Endothelial cell of umbilical vein (primary cell): ENCODE data around the gene CELF2. TPM values are rescaled to one million over a fixed set of nuclear protein-coding genes. Genes with fewer than 3 reads are reported as not detected.

Experiments
- BruUV-seq: library from RNA; stranded (reverse); fragments of 400-500 nt; replicated peaks from 2 replicates; lab custom pipeline; 2021; lab: Mats Ljungman, UMichigan
- CTCF ChIA-PET: fragments of 300-600, 350-600 bp; sonication (Branson Sonifier 250); formaldehyde crosslinking; loops from one replicate; lab custom pipeline; 2021; ENCODE audit warnings: antibody characterized with exemption, inconsistent platforms; lab: Charles Lee
- POLR2A ChIA-PET: fragments of 300-600, 350-600 bp; sonication (Branson Sonifier 250); formaldehyde crosslinking; loops from one replicate; lab custom pipeline; 2021; ENCODE audit warnings: antibody characterized with exemption, inconsistent platforms; lab: Charles Lee
- DNase-seq: peaks from one replicate; pipeline ENCODE4 v3.0.0-alpha.2; 2011; ENCODE audit warnings: low read depth, low spot score
- FAIRE-seq: peaks from 2 replicates; lab custom pipeline; 2011; peaks lifted over from hg19 to GRCh38; lab: Jason Lieb, UNC
- H2AFZ ChIP-seq: 2 replicates; pipeline ENCODE4 v1.6.0; 2012; ENCODE audit warnings: low read depth, low read length, control low read depth, inconsistent platforms
- H3K27ac ChIP-seq: 2 replicates; pipeline ENCODE4 v1.5.1; 2011; ENCODE audit warnings: low read depth, mild to moderate bottlenecking, control low read depth, low read length, moderate library complexity; ENCODE audit not compliant: insufficient read depth
- H3K27me3 ChIP-seq, 2 experiments: 2 replicates each; pipeline versions ENCODE4 v1.6.0 to v1.6.1; 2011; ENCODE audit warnings: low read length in 2 of 2, mixed read lengths in 1 of 2; ENCODE audit not compliant: control insufficient read depth in 2 of 2, insufficient read depth in 2 of 2
- H3K36me3 ChIP-seq, 2 experiments: 2 replicates in 1 of 2; 3 replicates in 1 of 2; pipeline ENCODE4 v1.5.1; 2011; ENCODE audit warnings: low read length in 2 of 2, mild to moderate bottlenecking in 1 of 2, moderate library complexity in 1 of 2; ENCODE audit not compliant: control insufficient read depth in 2 of 2, insufficient read depth in 2 of 2; ENCODE audit errors: extremely low read depth in 1 of 2
- H3K4me1 ChIP-seq: 3 replicates; pipeline ENCODE4 v1.5.1; 2011; ENCODE audit warnings: mild to moderate bottlenecking, low read length; ENCODE audit not compliant: control insufficient read depth, insufficient read depth; ENCODE audit errors: extremely low read depth
- H3K4me2 ChIP-seq: 2 replicates; pipeline ENCODE4 v1.6.1; 2011; ENCODE audit warnings: low read length, control low read depth, mixed read lengths; ENCODE audit not compliant: insufficient read depth
- H3K4me3 ChIP-seq, 3 experiments: fragments of 200-600 bp in 1 of 3; sonication (generic), shearing (Covaris generic) in 1 of 3; replicated peaks in 1 of 3; 2 replicates each; pipeline ENCODE4 v1.5.1; 2011 to 2016; ENCODE audit warnings: control low read depth in 3 of 3, low read length in 3 of 3, mild to moderate bottlenecking in 2 of 3, inconsistent platforms in 1 of 3, low read depth in 1 of 3, moderate library complexity in 1 of 3; ENCODE audit not compliant: insufficient read depth in 1 of 3
- H3K79me2 ChIP-seq: 2 replicates; pipeline ENCODE4 v1.6.0; 2012; ENCODE audit warnings: low read length, inconsistent platforms; ENCODE audit not compliant: control insufficient read depth, insufficient read depth
- H3K9ac ChIP-seq: replicated peaks from 2 replicates; pipeline ENCODE3; 2011; ENCODE audit warnings: low read length, control low read depth; ENCODE audit not compliant: insufficient read depth; ENCODE audit errors: extremely low read depth
- H3K9me1 ChIP-seq: replicated peaks from 3 replicates; pipeline ENCODE4 v1.6.0; 2011; ENCODE audit warnings: mild to moderate bottlenecking, low read length; ENCODE audit not compliant: control insufficient read depth, insufficient read depth; ENCODE audit errors: extremely low read depth
- H3K9me3 ChIP-seq: replicated peaks from 2 replicates; pipeline ENCODE4 v1.5.1; 2012; ENCODE audit warnings: low read length, inconsistent platforms; ENCODE audit not compliant: control insufficient read depth, insufficient read depth
- H4K20me1 ChIP-seq: replicated peaks from 2 replicates; pipeline ENCODE3; 2011; ENCODE audit warnings: mild to moderate bottlenecking, low read length; ENCODE audit not compliant: control insufficient read depth, insufficient read depth; ENCODE audit errors: extremely low read depth
- CTCF ChIP-seq, 2 donors: IDR thresholded peaks; 1 replicate in 1 of 2; 2 replicates in 1 of 2; pipeline ENCODE4 v1.5.1; 2011; ENCODE audit warnings: low read length in 2 of 2, mild to moderate bottlenecking in 2 of 2, moderate library complexity in 2 of 2, control low read depth in 1 of 2, inconsistent platforms in 1 of 2, low read depth in 1 of 2; ENCODE audit not compliant: insufficient read depth in 1 of 2; ENCODE audit errors: extremely low read depth in 1 of 2
- EZH2 ChIP-seq: IDR thresholded peaks from 2 replicates; pipeline ENCODE4 v1.6.1; 2012; ENCODE audit warnings: borderline replicate concordance, low read depth, mild to moderate bottlenecking, moderate library complexity, low read length, inconsistent platforms; ENCODE audit not compliant: severe bottlenecking
- FOS ChIP-seq: IDR thresholded peaks from 2 replicates; pipeline ENCODE4 v1.6.1; 2011; ENCODE audit warnings: mild to moderate bottlenecking, low read length, moderate library complexity, borderline replicate concordance; ENCODE audit not compliant: insufficient read depth
- GATA2 ChIP-seq: IDR thresholded peaks from 2 replicates; pipeline ENCODE4 v1.7.0; 2011; ENCODE audit warnings: low read depth, mild to moderate bottlenecking, moderate library complexity, mixed read lengths, low read length; ENCODE audit not compliant: insufficient read length, insufficient read depth
- dilution Hi-C: fragments of 300-500 bp; cut with MboI; formaldehyde crosslinking; loops from one replicate; pipeline ENCODE4 v1.15.0; 2019; ENCODE audit warnings: low sequenced_read_pairs; ENCODE audit not compliant: extremely low pct_ligation_motif_present
- intact Hi-C: fragments of 100-400 bp; cut with micrococcal nuclease; formaldehyde crosslinking; loops from one replicate; pipeline ENCODE4 v1.10.0; 2022
- polyA plus RNA-seq, 4 experiments: library from polyadenylated mRNA; depleted of rRNA in 3 of 4; stranded (reverse) in 3 of 4; unstranded in 1 of 4; fragments of >200 nt; gene quantifications; 2 replicates each; pipeline versions ENCODE4 v1.2.1 to v1.2.3, GENCODE V29; 2011 to 2012; ENCODE audit warnings: missing spikeins in 1 of 4
- total RNA-seq: library from RNA; stranded (reverse); gene quantifications from 2 replicates; pipeline ENCODE4 v1.2.3, GENCODE V29; 2021

The CELF2 gene
- total and polyA plus RNA-seq, 2 donors (not counting 3 experiments of a cell fraction or from before 2014, with no cell fraction given), result 21.6 to 42.6 TPM

- Histone ChIP-seq H3K79me2 (no peaks in the 10 kb centered on the region), H4K20me1 (no peaks in the 10 kb centered on the region)
- POLR2A ChIA-PET, result no interaction called here
These were observed 300.4 kb downstream of the CELF2 start for GRCh38 chr10:11317936-11318670.

More at GRCh38 chr10:11317936-11318670, 300.4 kb downstream of the CELF2 start:
- peaks cover 0 to 6% of the 10 kb centered on the region in 2 experiments for H3K36me3 ChIP-seq
- no peak overlapping the region for H2AFZ ChIP-seq
- dilution Hi-C loops (no loop called here), intact Hi-C loops (no loop called here)
- no peak overlapping the region for H3K27ac ChIP-seq
- no peak overlapping the region for H3K4me3 ChIP-seq
- TF ChIP-seq CTCF (IDR thresholded peaks at IDR 0.05; ENCODE audit: extremely low read depth in 1 of 2, insufficient read depth in 1 of 2, low read depth in 1 of 2, low read length in 2 of 2) (no peak), EZH2 (no peak), FOS (peak; percentile 60), GATA2 (peak; percentile 47)
- H3K27me3 ChIP-seq, result no peaks in the 10 kb centered on the region
- DNase-seq, result peak; percentile 59
- H3K9me3 ChIP-seq, result no peaks in the 10 kb centered on the region
- H3K9me1 ChIP-seq, result no peaks in the 10 kb centered on the region
- CTCF ChIA-PET, result no interaction called here
- H3K4me2 ChIP-seq, result no peak overlapping the region
- BruUV-seq, result no TSS peak
- FAIRE-seq, result peak; percentile 78
- H3K4me1 ChIP-seq, result peaks cover 4% of the 10 kb centered on the region
- no peak overlapping the region for H3K9ac ChIP-seq
